Trophoblast cell (in vitro differentiated cells and primary cell): Measurements from ENCODE around the gene FAM151A.
A peak's percentile ranks its signal among the peaks of the same experiment; 100 is the strongest.

Experiments
- DNase-seq, 2 donors: peaks; one replicate each; pipeline ENCODE4 v3.0.0-alpha.2; 2016
- H2AFZ ChIP-seq: 2 replicates; pipeline ENCODE4 v1.6.1; 2013; ENCODE audit warnings: low read length, moderate library complexity, mild to moderate bottlenecking; ENCODE audit not compliant: insufficient read depth, poor library complexity
- H2AK5ac ChIP-seq: 2 replicates; pipeline ENCODE4 v1.6.1; 2013; ENCODE audit warnings: mild to moderate bottlenecking, low read length
- H2BK120ac ChIP-seq: 2 replicates; pipeline ENCODE4 v1.6.1; 2013; ENCODE audit warnings: low read length, mild to moderate bottlenecking, moderate library complexity; ENCODE audit not compliant: insufficient read depth, poor library complexity
- H2BK12ac ChIP-seq: 2 replicates; pipeline ENCODE4 v1.6.1; 2013; ENCODE audit warnings: mild to moderate bottlenecking, low read length, moderate library complexity
- H2BK5ac ChIP-seq: 2 replicates; pipeline ENCODE4 v1.6.1; 2013; ENCODE audit warnings: low read length, low read depth, moderate library complexity, mild to moderate bottlenecking; ENCODE audit not compliant: poor library complexity
- H3K14ac ChIP-seq: 2 replicates; pipeline ENCODE4 v1.6.1; 2013; ENCODE audit warnings: mild to moderate bottlenecking, low read length
- H3K18ac ChIP-seq: 2 replicates; pipeline ENCODE4 v1.6.1; 2013; ENCODE audit warnings: mild to moderate bottlenecking, low read length
- H3K23ac ChIP-seq: 2 replicates; pipeline ENCODE4 v1.6.1; 2013; ENCODE audit warnings: low read length
- H3K27ac ChIP-seq: 2 replicates; pipeline ENCODE4 v1.5.1; 2013; ENCODE audit warnings: low read depth, mild to moderate bottlenecking, inconsistent platforms, low read length, moderate library complexity
- H3K27me3 ChIP-seq: 2 replicates; pipeline ENCODE4 v1.6.1; 2013; ENCODE audit warnings: inconsistent platforms, mild to moderate bottlenecking, low read length, moderate library complexity; ENCODE audit not compliant: insufficient read depth
- H3K36me3 ChIP-seq, 2 experiments: 1 replicate in 1 of 2; 2 replicates in 1 of 2; pipeline ENCODE4 v1.6.1; 2013; ENCODE audit warnings: low read length in 2 of 2, mild to moderate bottlenecking in 2 of 2, moderate library complexity in 1 of 2; ENCODE audit not compliant: insufficient read depth in 2 of 2, control insufficient read depth in 1 of 2
- H3K4ac ChIP-seq: 2 replicates; pipeline ENCODE4 v1.6.1; 2013; ENCODE audit warnings: low read depth, mild to moderate bottlenecking, low read length, moderate library complexity
- H3K4me1 ChIP-seq, 2 experiments: 1 replicate in 1 of 2; 2 replicates in 1 of 2; pipeline ENCODE4 v1.6.1; 2013; ENCODE audit warnings: low read length in 2 of 2, mild to moderate bottlenecking in 2 of 2, moderate library complexity in 1 of 2; ENCODE audit not compliant: insufficient read depth in 2 of 2, control insufficient read depth in 1 of 2
- H3K4me2 ChIP-seq: 2 replicates; pipeline ENCODE4 v1.6.1; 2013; ENCODE audit warnings: inconsistent platforms, mild to moderate bottlenecking, low read length, moderate library complexity
- H3K4me3 ChIP-seq: 2 replicates; pipeline ENCODE4 v1.5.1; 2013; ENCODE audit warnings: mild to moderate bottlenecking, low read depth, low read length, inconsistent platforms
- H3K79me1 ChIP-seq: one replicate; pipeline ENCODE4 v1.6.1; 2013; ENCODE audit warnings: low read length
- H3K79me2 ChIP-seq: 2 replicates; pipeline ENCODE4 v1.6.1; 2013; ENCODE audit warnings: low read length, mild to moderate bottlenecking; ENCODE audit not compliant: control insufficient read depth, insufficient read depth, poor library complexity
- H3K9ac ChIP-seq: 2 replicates; pipeline ENCODE4 v1.6.1; 2013; ENCODE audit warnings: mild to moderate bottlenecking, low read length
- H3K9me3 ChIP-seq: 2 replicates; pipeline ENCODE4 v1.6.1; 2013; ENCODE audit warnings: low read depth, mild to moderate bottlenecking, control low read depth, inconsistent platforms, low read length; ENCODE audit not compliant: insufficient read depth
- H4K12ac ChIP-seq: 2 replicates; pipeline ENCODE4 v1.6.1; 2013; ENCODE audit warnings: low read depth, mild to moderate bottlenecking, low read length, moderate library complexity
- H4K8ac ChIP-seq: 2 replicates; pipeline ENCODE4 v1.6.1; 2013; ENCODE audit warnings: low read depth, mild to moderate bottlenecking, low read length, moderate library complexity
- H4K91ac ChIP-seq: one replicate; pipeline ENCODE4 v1.6.1; 2013; ENCODE audit warnings: low read depth, mild to moderate bottlenecking, low read length, moderate library complexity
- WGBS: extraction: QIAGEN DNeasy Blood & Tissue Kit; methylation state at CpG from one replicate; pipeline ENCODE4 v1.1.7; 2013; ENCODE audit warnings: missing lambda C conversion rate; ENCODE audit not compliant: insufficient read length, insufficient coverage; ENCODE audit errors: extremely low coverage; 5-methylcytosine and 5-hydroxymethylcytosine counted together

Gene FAM151A

GRCh38 chr1:54658164-54658913 lies 35.0 kb upstream of the FAM151A start:
- Histone ChIP-seq H2BK12ac (no peak overlapping the region), H3K23ac (no peak overlapping the region), H4K12ac (no peak overlapping the region), H3K36me3 (no peaks in the 10 kb centered on the region), H3K4ac (no peak overlapping the region), H3K4me2 (no peak overlapping the region), H3K79me1 (no peaks in the 10 kb centered on the region), H3K4me3 (no peak overlapping the region), H3K14ac (no peak overlapping the region), H3K79me2 (no peaks in the 10 kb centered on the region), H3K27ac (no peak overlapping the region), H3K9me3 (no peaks in the 10 kb centered on the region), H2AK5ac (no peak overlapping the region), H4K8ac (no peak overlapping the region), H3K27me3 (no peaks in the 10 kb centered on the region), H3K9ac (no peak overlapping the region), H2BK5ac (no peak overlapping the region), H3K18ac (no peak overlapping the region), H2BK120ac (no peak overlapping the region), H4K91ac (no peak overlapping the region), H3K4me1 (peaks cover 0 to 1% of the 10 kb centered on the region in 2 experiments), H2AFZ (no peak overlapping the region)
- no peak for DNase-seq
- WGBS, result no CpG with 5 or more reads among the region's 2 CpGs

DNA sequence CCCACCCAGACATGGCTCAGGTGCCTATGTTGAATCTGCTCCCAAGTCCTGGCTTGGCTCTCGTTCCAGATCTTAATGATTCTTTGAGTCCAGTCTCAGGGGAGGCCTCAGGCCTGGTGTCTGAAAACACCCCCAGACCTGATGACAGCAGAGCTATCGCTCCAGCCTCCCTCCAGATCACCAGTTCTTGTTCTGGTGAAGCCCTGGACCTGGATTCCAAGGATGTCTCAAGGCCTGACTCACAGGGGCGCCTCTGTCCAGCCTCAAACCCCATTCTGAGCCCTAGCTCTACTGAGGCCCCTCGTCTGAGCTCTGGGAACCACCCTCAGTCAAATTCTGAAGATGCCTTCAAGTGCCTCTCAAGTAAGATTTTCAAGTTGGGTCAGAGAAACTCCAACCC lies 29.7 kb upstream of the FAM151A start:
- H3K79me2 ChIP-seq, result no peaks in the 10 kb centered on the region
- H3K79me1 ChIP-seq, result no peaks in the 10 kb centered on the region
- no peak overlapping the region for H4K12ac ChIP-seq
- no peak overlapping the region for H4K91ac ChIP-seq
- no peak overlapping the region for H3K27ac ChIP-seq
- no peak overlapping the region for H2AFZ ChIP-seq
- no peak for DNase-seq
- H3K4me1 ChIP-seq, result peaks cover 3 to 14% of the 10 kb centered on the region in 2 experiments
- no peak overlapping the region for H2BK120ac ChIP-seq
- H2BK12ac ChIP-seq, result no peak overlapping the region
- no CpG with 5 or more reads among the region's 4 CpGs for WGBS
- no peak overlapping the region for H3K4me2 ChIP-seq
- no peak overlapping the region for H2BK5ac ChIP-seq
- H3K9ac ChIP-seq, result no peak overlapping the region
- H3K14ac ChIP-seq, result no peak overlapping the region
- H3K18ac ChIP-seq, result no peak overlapping the region
- H3K23ac ChIP-seq, result no peak overlapping the region
- H3K9me3 ChIP-seq, result no peaks in the 10 kb centered on the region
- H3K4me3 ChIP-seq, result no peak overlapping the region
- no peaks in the 10 kb centered on the region for H3K36me3 ChIP-seq
- H4K8ac ChIP-seq, result no peak overlapping the region
- H3K4ac ChIP-seq, result no peak overlapping the region
- no peaks in the 10 kb centered on the region for H3K27me3 ChIP-seq
- H2AK5ac ChIP-seq, result no peak overlapping the region

GRCh38 chr1:54652168-54652567 lies 28.8 kb upstream of the FAM151A start:
- no peak overlapping the region for H3K14ac ChIP-seq
- H2AFZ ChIP-seq, result no peak overlapping the region
- H3K79me2 ChIP-seq, result no peaks in the 10 kb centered on the region
- peak overlapping the region; percentile 29 for H3K9ac ChIP-seq
- H3K4me3 ChIP-seq, result no peak overlapping the region
- H4K91ac ChIP-seq, result no peak overlapping the region
- DNase-seq, result no peak
- H3K23ac ChIP-seq, result no peak overlapping the region
- no peaks in the 10 kb centered on the region for H3K27me3 ChIP-seq
- no peak overlapping the region for H2BK120ac ChIP-seq
- no peak overlapping the region for H2BK5ac ChIP-seq
- no peak overlapping the region for H4K8ac ChIP-seq
- no peak overlapping the region for H4K12ac ChIP-seq
- H3K4me1 ChIP-seq, result peaks cover 3 to 14% of the 10 kb centered on the region in 2 experiments
- no peak overlapping the region for H3K4me2 ChIP-seq
- no peaks in the 10 kb centered on the region for H3K9me3 ChIP-seq
- no peaks in the 10 kb centered on the region for H3K79me1 ChIP-seq
- no peak overlapping the region for H3K4ac ChIP-seq
- H2BK12ac ChIP-seq, result no peak overlapping the region
- no peak overlapping the region for H2AK5ac ChIP-seq
- H3K27ac ChIP-seq, result no peak overlapping the region
- H3K18ac ChIP-seq, result no peak overlapping the region
- H3K36me3 ChIP-seq, result no peaks in the 10 kb centered on the region

- H3K14ac ChIP-seq, result no peak overlapping the region
- H3K36me3 ChIP-seq, result no peaks in the 10 kb centered on the region
- no peaks in the 10 kb centered on the region for H3K9me3 ChIP-seq
- no peak overlapping the region for H2AK5ac ChIP-seq
- DNase-seq, result no peak
- no peak overlapping the region for H4K12ac ChIP-seq
- H3K79me2 ChIP-seq, result no peaks in the 10 kb centered on the region
- no peak overlapping the region for H3K23ac ChIP-seq
- no peak overlapping the region for H2BK120ac ChIP-seq
- H3K18ac ChIP-seq, result no peak overlapping the region
- no peak overlapping the region for H4K8ac ChIP-seq
- peaks cover 3 to 14% of the 10 kb centered on the region in 2 experiments for H3K4me1 ChIP-seq
- no peak overlapping the region for H3K4me3 ChIP-seq
- H3K4ac ChIP-seq, result no peak overlapping the region
- WGBS, result no CpG with 5 or more reads among the region's 3 CpGs
- H3K9ac ChIP-seq, result no peak overlapping the region
- no peak overlapping the region for H2BK12ac ChIP-seq
- H2AFZ ChIP-seq, result no peak overlapping the region
- no peaks in the 10 kb centered on the region for H3K79me1 ChIP-seq
- H4K91ac ChIP-seq, result no peak overlapping the region
- no peak overlapping the region for H3K27ac ChIP-seq
- no peak overlapping the region for H3K4me2 ChIP-seq
- no peak overlapping the region for H2BK5ac ChIP-seq
- H3K27me3 ChIP-seq, result no peaks in the 10 kb centered on the region
These were observed 28.3 kb upstream of the FAM151A start for GRCh38 chr1:54651608-54652007.
